Measurements from ENCODE around the gene RTN1. TPM values are rescaled to one million over a fixed set of nuclear protein-coding genes. Genes with fewer than 3 reads are reported as not detected.

RTN1 gene
- total and polyA plus RNA-seq, 2 donors (not counting 1 experiment from before 2014, with no cell fraction given), result 0.34 TPM; not detected in 1

- POLR2A ChIA-PET, result no interaction called here
- Histone ChIP-seq H4K20me1 (ENCODE audit: control insufficient read depth, insufficient read depth, low read length, poor library complexity, severe bottlenecking) (no peaks in the 10 kb centered on the region), H3K4me3 (ENCODE audit: control extremely low read depth in 1 of 5, extremely low read depth in 1 of 5, insufficient read depth in 1 of 5, low read depth in 2 of 5, low read length in 4 of 5) (peak overlapping the region; percentile 30 to 51 (median 49)), H3K27me3 (replicated peaks in 1 of 4; ENCODE audit: control extremely low read depth in 1 of 4, control insufficient read depth in 3 of 4, insufficient read depth in 4 of 4, low read length in 3 of 4) (peaks cover 0 to 31% (median 25%) of the 10 kb centered on the region in 4 experiments), H3K9me3 (ENCODE audit: control extremely low read depth in 1 of 3, control insufficient read depth in 2 of 3, insufficient read depth in 1 of 3, low read length in 2 of 3) (peaks cover 0 to 9% (median 2%) of the 10 kb centered on the region in 3 donors), H3K9ac (ENCODE audit: low read length) (peak overlapping the region; percentile 66), H3K4me1 (ENCODE audit: control insufficient read depth in 2 of 2, insufficient read depth in 2 of 2, low read length in 2 of 2) (peaks cover 10 to 11% of the 10 kb centered on the region in 2 donors), H2AFZ (ENCODE audit: insufficient read depth, low read depth, low read length, poor library complexity, severe bottlenecking) (peak overlapping the region; percentile 68), H3K36me3 (replicated peaks in 1 of 2; ENCODE audit: control extremely low read depth in 1 of 2, control insufficient read depth in 1 of 2, extremely low read depth in 1 of 2, insufficient read depth in 2 of 2, low read length in 1 of 2) (no peaks in the 10 kb centered on the region), H3K27ac (ENCODE audit: low read length in 2 of 2) (peak overlapping the region in 1 of 2 donors; percentile 40), H3K4me2 (replicated peaks; ENCODE audit: low read depth, low read length, poor library complexity, severe bottlenecking) (peak overlapping the region; percentile 79), H3K79me2 (ENCODE audit: control insufficient read depth, insufficient read depth, low read length) (no peaks in the 10 kb centered on the region)
- Mint-ChIP-seq H3K4me1 (peaks cover 10% of the 10 kb centered on the region), H3K9me3 (ENCODE audit: insufficient read depth) (no peaks in the 10 kb centered on the region), H3K4me3 (peak overlapping the region; percentile 80), H3K27me3 (peaks cover 62% of the 10 kb centered on the region), H3K27ac (no peak overlapping the region)
- WGBS (ENCODE audit: insufficient coverage), result under 1% methylated on average over 15 of the region's 18 CpGs
- no peak for TF ChIP-seq EZH2 (IDR thresholded peaks at IDR 0.05; ENCODE audit: borderline replicate concordance, insufficient read depth, low read depth, low read length, poor library complexity, severe bottlenecking)
- TF ChIP-seq, protein P1, sequence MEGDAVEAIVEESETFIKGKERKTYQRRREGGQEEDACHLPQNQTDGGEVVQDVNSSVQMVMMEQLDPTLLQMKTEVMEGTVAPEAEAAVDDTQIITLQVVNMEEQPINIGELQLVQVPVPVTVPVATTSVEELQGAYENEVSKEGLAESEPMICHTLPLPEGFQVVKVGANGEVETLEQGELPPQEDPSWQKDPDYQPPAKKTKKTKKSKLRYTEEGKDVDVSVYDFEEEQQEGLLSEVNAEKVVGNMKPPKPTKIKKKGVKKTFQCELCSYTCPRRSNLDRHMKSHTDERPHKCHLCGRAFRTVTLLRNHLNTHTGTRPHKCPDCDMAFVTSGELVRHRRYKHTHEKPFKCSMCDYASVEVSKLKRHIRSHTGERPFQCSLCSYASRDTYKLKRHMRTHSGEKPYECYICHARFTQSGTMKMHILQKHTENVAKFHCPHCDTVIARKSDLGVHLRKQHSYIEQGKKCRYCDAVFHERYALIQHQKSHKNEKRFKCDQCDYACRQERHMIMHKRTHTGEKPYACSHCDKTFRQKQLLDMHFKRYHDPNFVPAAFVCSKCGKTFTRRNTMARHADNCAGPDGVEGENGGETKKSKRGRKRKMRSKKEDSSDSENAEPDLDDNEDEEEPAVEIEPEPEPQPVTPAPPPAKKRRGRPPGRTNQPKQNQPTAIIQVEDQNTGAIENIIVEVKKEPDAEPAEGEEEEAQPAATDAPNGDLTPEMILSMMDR (IDR thresholded peaks at IDR 0.05), result peak; percentile 56
- DNase-seq (peak; percentile 27), ATAC-seq (ENCODE audit: low read depth) (peak; percentile 28)
- intact Hi-C loops (cut with micrococcal nuclease), result no loop called here
- CTCF ChIA-PET, result no interaction called here
These were observed 48.4 kb upstream of the RTN1 start for GRCh38 chr14:59918824-59919569.

DNA sequence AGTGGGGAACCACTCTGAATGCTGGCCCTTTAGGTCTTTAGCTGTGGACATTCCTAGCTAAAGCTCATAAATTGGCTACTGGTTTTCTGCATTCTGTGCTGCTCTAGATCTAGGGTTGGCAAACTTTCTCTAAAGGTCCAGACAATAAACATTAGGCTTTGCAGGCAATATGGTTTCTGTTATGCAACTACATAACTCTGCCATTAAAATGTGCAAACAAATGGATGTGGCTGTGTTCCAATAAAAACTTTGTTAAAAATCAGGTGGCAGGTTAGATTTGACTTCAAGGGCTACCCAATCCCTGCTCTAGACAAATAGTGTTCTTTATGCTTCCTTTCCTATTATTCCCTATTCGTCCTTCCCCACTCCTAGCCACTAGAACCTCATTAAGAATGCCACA lies 42.6 kb upstream of the RTN1 start:
- Mint-ChIP-seq H3K9me3 (ENCODE audit: insufficient read depth) (no peaks in the 10 kb centered on the region), H3K4me1 (no peaks in the 10 kb centered on the region), H3K27ac (no peak overlapping the region), H3K27me3 (peaks cover 36% of the 10 kb centered on the region), H3K4me3 (no peak overlapping the region)
- Histone ChIP-seq H3K9ac (ENCODE audit: low read length) (no peak overlapping the region), H3K9me3 (ENCODE audit: control extremely low read depth in 1 of 3, control insufficient read depth in 2 of 3, insufficient read depth in 1 of 3, low read length in 2 of 3) (peaks cover 0 to 3% (median 0%) of the 10 kb centered on the region in 3 donors), H3K27ac (ENCODE audit: low read length in 2 of 2) (no peak overlapping the region), H3K4me1 (ENCODE audit: control insufficient read depth in 2 of 2, insufficient read depth in 2 of 2, low read length in 2 of 2) (no peaks in the 10 kb centered on the region), H4K20me1 (ENCODE audit: control insufficient read depth, insufficient read depth, low read length, poor library complexity, severe bottlenecking) (no peaks in the 10 kb centered on the region), H3K79me2 (ENCODE audit: control insufficient read depth, insufficient read depth, low read length) (no peaks in the 10 kb centered on the region), H3K4me3 (ENCODE audit: control extremely low read depth in 1 of 5, extremely low read depth in 1 of 5, insufficient read depth in 1 of 5, low read depth in 2 of 5, low read length in 4 of 5) (no peak overlapping the region), H3K27me3 (replicated peaks in 1 of 4; ENCODE audit: control extremely low read depth in 1 of 4, control insufficient read depth in 3 of 4, insufficient read depth in 4 of 4, low read length in 3 of 4) (peaks cover 0 to 19% (median 12%) of the 10 kb centered on the region in 4 experiments), H3K4me2 (replicated peaks; ENCODE audit: low read depth, low read length, poor library complexity, severe bottlenecking) (no peak overlapping the region), H3K36me3 (replicated peaks in 1 of 2; ENCODE audit: control extremely low read depth in 1 of 2, control insufficient read depth in 1 of 2, extremely low read depth in 1 of 2, insufficient read depth in 2 of 2, low read length in 1 of 2) (no peaks in the 10 kb centered on the region), H2AFZ (ENCODE audit: insufficient read depth, low read depth, low read length, poor library complexity, severe bottlenecking) (no peak overlapping the region)
- ChIA-PET POLR2A (no interaction called here), CTCF (no interaction called here)
- TF ChIP-seq, protein P1 (IDR thresholded peaks at IDR 0.05), result no peak
- TF ChIP-seq EZH2 (IDR thresholded peaks at IDR 0.05; ENCODE audit: borderline replicate concordance, insufficient read depth, low read depth, low read length, poor library complexity, severe bottlenecking), result no peak
- WGBS (ENCODE audit: insufficient coverage), result 80% methylated on average over 1 of the region's 1 CpG
- ATAC-seq (ENCODE audit: low read depth) (no peak), DNase-seq (no peak)
- intact Hi-C loops (cut with micrococcal nuclease), result no loop called here
